ENCODE results near the gene LY6G6F.

GRCh38 chr6:31705931-31706330 is 735 bp upstream of the LY6G6F start:
- no peak for TF ChIP-seq CTCF (IDR thresholded peaks at IDR 0.05; ENCODE audit: extremely low read depth in 1 of 2, insufficient read depth in 1 of 2, low read depth in 1 of 2, low read length in 2 of 2)
- no peak for TF ChIP-seq POLR2AphosphoS5 (IDR thresholded peaks at IDR 0.05; ENCODE audit: insufficient read depth, low read depth, low read length)

All from endothelial cell of umbilical vein (primary cell).